Ovary (tissue), 3 donors: ENCODE results near the gene TASOR2.

Source experiments
- EP300 ChIP-seq: sonication (generic); formaldehyde crosslinking; IDR thresholded peaks from one replicate; pipeline ENCODE4 v1.6.1; 2017; ENCODE audit warnings: antibody characterized with exemption
- POLR2A ChIP-seq: fragments of 450-650 bp; IDR thresholded peaks from one replicate; pipeline ENCODE4 v1.6.1; 2017; ENCODE audit warnings: antibody characterized with exemption, mild to moderate bottlenecking, moderate library complexity
- TF ChIP-seq, protein P1 (sequence below), 3 donors: fragments of 450-650 bp in 2 of 3; fragments of 200-600 bp in 1 of 3; IDR thresholded peaks; one replicate each; pipeline versions ENCODE4 v1.5.1 to v1.8.0; 2016 to 2022; ENCODE audit warnings: antibody characterized with exemption in 3 of 3, mild to moderate bottlenecking in 1 of 3
- donor health status: DM: no; HTN: no; CAD: no.

DNA sequence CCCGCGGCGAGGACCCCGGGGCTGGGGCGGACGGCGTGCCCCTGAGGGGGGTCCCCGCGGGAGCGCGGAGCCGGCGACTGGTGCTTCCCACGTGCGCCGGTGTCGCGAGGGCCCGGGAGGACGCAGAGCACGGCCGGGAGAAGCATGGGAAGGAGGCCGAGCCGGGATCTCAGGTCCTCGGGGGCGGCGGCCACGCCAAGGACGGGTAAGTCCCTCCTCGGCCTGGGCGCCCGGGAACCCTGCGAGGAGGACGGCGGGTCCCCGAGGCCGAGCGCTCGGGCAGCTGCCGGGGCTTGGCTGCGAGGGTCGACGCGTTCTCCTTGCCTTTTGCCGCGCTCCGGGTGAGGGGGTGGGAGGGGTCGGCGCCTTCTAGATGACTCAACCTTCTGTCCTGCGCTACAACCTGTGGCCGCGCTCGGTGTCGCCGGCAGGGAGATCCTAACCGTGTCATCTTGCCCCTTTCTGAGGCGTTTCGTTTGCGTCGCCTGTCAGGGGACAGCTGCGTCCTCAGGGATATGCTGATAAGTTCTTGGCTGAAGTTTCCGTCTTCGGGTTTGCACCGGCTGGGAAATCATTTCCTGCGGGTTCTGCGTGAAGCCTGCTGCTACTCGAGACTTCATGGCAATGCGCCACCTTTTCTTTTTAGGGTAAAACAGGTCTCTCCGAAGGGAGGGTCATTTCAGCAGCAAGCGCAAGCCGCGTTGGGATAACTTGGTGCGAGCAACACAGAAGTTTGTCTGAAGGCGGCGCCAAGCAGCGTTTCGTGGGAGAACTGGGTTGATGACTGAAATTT lies 529 bp downstream of the TASOR2 start:
- no peak for TF ChIP-seq POLR2A
- TF ChIP-seq, protein P1, sequence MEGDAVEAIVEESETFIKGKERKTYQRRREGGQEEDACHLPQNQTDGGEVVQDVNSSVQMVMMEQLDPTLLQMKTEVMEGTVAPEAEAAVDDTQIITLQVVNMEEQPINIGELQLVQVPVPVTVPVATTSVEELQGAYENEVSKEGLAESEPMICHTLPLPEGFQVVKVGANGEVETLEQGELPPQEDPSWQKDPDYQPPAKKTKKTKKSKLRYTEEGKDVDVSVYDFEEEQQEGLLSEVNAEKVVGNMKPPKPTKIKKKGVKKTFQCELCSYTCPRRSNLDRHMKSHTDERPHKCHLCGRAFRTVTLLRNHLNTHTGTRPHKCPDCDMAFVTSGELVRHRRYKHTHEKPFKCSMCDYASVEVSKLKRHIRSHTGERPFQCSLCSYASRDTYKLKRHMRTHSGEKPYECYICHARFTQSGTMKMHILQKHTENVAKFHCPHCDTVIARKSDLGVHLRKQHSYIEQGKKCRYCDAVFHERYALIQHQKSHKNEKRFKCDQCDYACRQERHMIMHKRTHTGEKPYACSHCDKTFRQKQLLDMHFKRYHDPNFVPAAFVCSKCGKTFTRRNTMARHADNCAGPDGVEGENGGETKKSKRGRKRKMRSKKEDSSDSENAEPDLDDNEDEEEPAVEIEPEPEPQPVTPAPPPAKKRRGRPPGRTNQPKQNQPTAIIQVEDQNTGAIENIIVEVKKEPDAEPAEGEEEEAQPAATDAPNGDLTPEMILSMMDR (IDR thresholded peaks at IDR 0.05): no peak
- TF ChIP-seq EP300: no peak
